GM06990 (cell line): ENCODE data around the gene CFAP20DC.

Experiments
- DNase-seq: peaks from one replicate; pipeline ENCODE4 v3.0.0-alpha.2; 2011; ENCODE audit not compliant: insufficient read length; ENCODE audit errors: extremely low read depth
- H3K27me3 ChIP-seq: replicated peaks from 2 replicates; pipeline ENCODE4 v1.6.0; 2011; ENCODE audit warnings: low read length; ENCODE audit not compliant: control insufficient read depth, insufficient read depth
- H3K36me3 ChIP-seq: 2 replicates; pipeline ENCODE4 v1.5.1; 2011; ENCODE audit warnings: low read length; ENCODE audit not compliant: control insufficient read depth, insufficient read depth
- H3K4me3 ChIP-seq: replicated peaks from 2 replicates; pipeline ENCODE4 v1.5.1; 2011; ENCODE audit warnings: low read depth, mild to moderate bottlenecking, control low read depth, low read length
- CTCF ChIP-seq: IDR thresholded peaks from 2 replicates; pipeline ENCODE4 v1.5.1; 2011; ENCODE audit warnings: low read length, control low read depth, mild to moderate bottlenecking, inconsistent platforms; ENCODE audit not compliant: insufficient read depth, poor library complexity, severe bottlenecking

The CFAP20DC gene

GRCh38 chr3:58801541-58801940, 248.3 kb downstream of the CFAP20DC start:
- Histone ChIP-seq H3K36me3 (no peaks in the 10 kb centered on the region), H3K27me3 (no peaks in the 10 kb centered on the region), H3K4me3 (no peak overlapping the region)
- TF ChIP-seq CTCF: no peak
- DNase-seq: no peak

GRCh38 chr3:58800940-58801339, 248.9 kb downstream of the CFAP20DC start:
- Histone ChIP-seq H3K4me3 (no peak overlapping the region), H3K27me3 (no peaks in the 10 kb centered on the region), H3K36me3 (no peaks in the 10 kb centered on the region)
- DNase-seq: no peak
- no peak for TF ChIP-seq CTCF

DNA sequence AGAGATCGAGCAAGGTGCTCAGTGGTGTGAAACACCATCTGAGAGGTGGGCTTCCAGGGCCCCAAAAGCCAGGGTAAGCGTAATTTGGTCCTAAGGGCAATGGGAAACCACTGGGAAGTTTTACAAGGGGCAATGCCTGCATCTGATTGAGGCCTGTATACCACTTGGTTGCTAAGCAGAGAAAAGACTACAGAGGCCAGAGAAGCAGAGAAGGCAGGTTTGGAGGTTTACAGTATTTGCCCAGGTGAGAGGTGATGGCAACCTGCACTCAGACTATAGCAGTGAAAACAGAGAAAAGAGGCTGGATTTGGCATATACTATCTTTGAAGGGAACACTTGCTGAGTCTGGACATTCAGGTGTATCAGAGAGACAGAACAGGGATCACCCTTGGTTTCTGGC, 249.8 kb downstream of the CFAP20DC start:
- Histone ChIP-seq H3K36me3 (no peaks in the 10 kb centered on the region), H3K4me3 (no peak overlapping the region), H3K27me3 (no peaks in the 10 kb centered on the region)
- TF ChIP-seq CTCF: no peak
- no peak for DNase-seq

GRCh38 chr3:58799271-58799670, 250.6 kb downstream of the CFAP20DC start:
- H3K4me3 ChIP-seq: no peak overlapping the region
- no peaks in the 10 kb centered on the region for H3K27me3 ChIP-seq
- TF ChIP-seq CTCF: no peak
- no peak for DNase-seq
- H3K36me3 ChIP-seq: no peaks in the 10 kb centered on the region

- Histone ChIP-seq H3K27me3 (no peaks in the 10 kb centered on the region), H3K4me3 (no peak overlapping the region), H3K36me3 (no peaks in the 10 kb centered on the region)
- TF ChIP-seq CTCF: no peak
- DNase-seq: no peak
Measured at GRCh38 chr3:58798312-58798711, 251.5 kb downstream of the CFAP20DC start.

DNA sequence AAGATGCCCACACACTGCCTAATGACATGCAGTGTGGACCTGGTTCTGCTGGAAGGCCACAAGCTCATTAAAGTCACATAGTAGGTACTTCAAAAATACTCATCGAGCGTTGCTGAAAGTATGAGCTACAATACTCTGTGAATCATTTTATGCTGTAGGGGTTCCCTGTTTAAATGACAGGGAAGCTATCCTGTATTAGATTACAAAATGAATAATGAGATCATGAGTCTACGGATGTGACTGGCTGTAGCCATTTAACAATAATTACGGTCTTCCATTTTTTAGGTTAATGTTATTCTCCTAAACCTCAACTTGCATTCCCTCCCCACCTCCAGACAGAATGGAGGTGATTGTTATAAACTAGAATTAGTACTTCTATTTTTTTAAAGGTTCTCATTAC, 255.1 kb downstream of the CFAP20DC start:
- no peaks in the 10 kb centered on the region for H3K36me3 ChIP-seq
- no peak for TF ChIP-seq CTCF
- H3K4me3 ChIP-seq: no peak overlapping the region
- DNase-seq: no peak
- no peaks in the 10 kb centered on the region for H3K27me3 ChIP-seq
